ENCODE measurements around the gene NAA40. TPM values are rescaled to one million over a fixed set of nuclear protein-coding genes. Genes with fewer than 3 reads are reported as not detected.

Gene NAA40
- total and polyA plus RNA-seq, 2 of the 13 experiments (the other 11 are each of a cell fraction or from before 2014, with no cell fraction given), result 11.1 to 17.9 TPM

- peaks cover 7 to 17% of the 10 kb centered on the region in 2 experiments; a peak in 3 of 5 replicates for H3K36me3 ChIP-seq (replicated peaks in 1 of 2; ENCODE audit: control insufficient read depth in 1 of 2, insufficient read depth in 2 of 2, low read length in 2 of 2)
- in situ Hi-C loops (cut with HindIII; ENCODE audit: extremely low pct_ligation_motif_present, low pct_unique_long_range_greater_than_20kb) (loop anchor here (10.0 kb wide), 1 partner anchor 145 kb away; the partner anchor contains the start of gene ZFTA), intact Hi-C loops (cut with micrococcal nuclease; ENCODE audit: unreplicated experiment) (loop anchor here (10.0 kb wide), 1 partner anchor 145 kb away; the partner anchor contains the start of gene ZFTA)
- H4K20me1 ChIP-seq (ENCODE audit: insufficient read depth, low read length), result no peaks in the 10 kb centered on the region
- TF ChIP-seq ZNF24 (IDR thresholded peaks at IDR 0.05) (no peak), RBM22 (optimal IDR thresholded peaks at IDR 0.05; ENCODE audit: low read length) (peak; percentile 90), AGO1 (IDR thresholded peaks at IDR 0.05; ENCODE audit: low read depth, low read length, poor library complexity, severe bottlenecking) (peak; percentile 48), AGO2 (optimal IDR thresholded peaks at IDR 0.05; ENCODE audit: low read depth, low read length) (peak; percentile 68)
- H3K4me3 ChIP-seq (replicated peaks in 1 of 3; ENCODE audit: insufficient read depth in 1 of 3, low read depth in 2 of 3, low read length in 3 of 3), result no peak overlapping the region
- H3K27me3 ChIP-seq (ENCODE audit: control insufficient read depth in 1 of 2, insufficient read depth in 2 of 2, low read length in 2 of 2), result no peaks in the 10 kb centered on the region; a peak in 1 of 5 replicates
- ChIA-PET POLR2A (interaction anchor here (0.7 kb wide), 1 partner anchor 56 kb away, joined by 3 read pairs; no protein-coding TSS in a partner anchor), CTCF (ENCODE audit: low intra/inter-chr PET ratio, low total read pairs) (no interaction called here)
- no peak; the same call in 2 of the 3 replicates for ATAC-seq
- H3K4me1 ChIP-seq (ENCODE audit: insufficient read depth, low read length), result no peaks in the 10 kb centered on the region
- no peak overlapping the region for H3K4me2 ChIP-seq (ENCODE audit: low read depth, low read length)
- no peak overlapping the region for H2AFZ ChIP-seq (ENCODE audit: low read length)
- no peaks in the 10 kb centered on the region for H3K9me3 ChIP-seq (ENCODE audit: low read length)
- H3K9ac ChIP-seq (ENCODE audit: insufficient read depth, low read depth, low read length), result no peak overlapping the region
- WGBS (ENCODE audit: low lambda C conversion rate), result 96% methylated on average over 14 of the region's 24 CpGs
- no TSS peak for BruUV-seq (replicated peaks)
- no peak for DNase-seq (ENCODE audit: low spot score)
- H3K27ac ChIP-seq (ENCODE audit: extremely low read length, insufficient read depth, low read length), result no peak overlapping the region
- FAIRE-seq, result no peak
- H3K79me2 ChIP-seq (ENCODE audit: insufficient read depth, low read length), result no peaks in the 10 kb centered on the region
These were observed 29.0 kb upstream of the NAA40 start for GRCh38 chr11:63909591-63910506.

DNA sequence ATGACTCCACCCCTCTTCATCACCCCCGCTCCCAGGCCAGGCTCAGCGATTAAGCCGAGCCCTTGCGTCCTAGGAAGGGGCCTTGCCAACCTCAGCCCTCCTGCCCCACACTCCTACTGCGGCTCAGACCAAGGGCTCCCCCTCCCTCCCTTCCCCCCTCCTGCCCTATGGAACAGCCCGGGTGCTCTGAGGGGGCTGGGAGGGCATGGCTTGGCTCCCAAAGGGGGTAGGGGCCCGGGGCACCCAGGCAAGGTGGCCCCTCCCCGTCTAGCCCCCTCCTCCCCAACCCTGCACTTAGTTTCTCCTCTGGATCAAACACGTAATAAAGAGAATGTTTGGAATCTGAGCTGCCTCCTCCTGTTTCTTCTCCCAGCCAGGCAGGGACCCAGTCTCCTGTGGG is 28.1 kb upstream of the NAA40 start:
- ATAC-seq (no peak), DNase-seq (ENCODE audit: low spot score) (no peak), FAIRE-seq (no peak)
- no TSS peak for BruUV-seq (replicated peaks)
- intact Hi-C loops (cut with micrococcal nuclease; ENCODE audit: unreplicated experiment), result no loop called here
- Histone ChIP-seq H2AFZ (ENCODE audit: low read length) (no peak overlapping the region), H4K20me1 (ENCODE audit: insufficient read depth, low read length) (no peaks in the 10 kb centered on the region), H3K27ac (ENCODE audit: extremely low read length, insufficient read depth, low read length) (no peak overlapping the region), H3K36me3 (replicated peaks in 1 of 2; ENCODE audit: control insufficient read depth in 1 of 2, insufficient read depth in 2 of 2, low read length in 2 of 2) (peaks cover 6 to 17% of the 10 kb centered on the region in 2 experiments; a peak in 3 of 5 replicates), H3K4me2 (ENCODE audit: low read depth, low read length) (no peak overlapping the region), H3K4me3 (replicated peaks in 1 of 3; ENCODE audit: insufficient read depth in 1 of 3, low read depth in 2 of 3, low read length in 3 of 3) (no peak overlapping the region), H3K79me2 (ENCODE audit: insufficient read depth, low read length) (no peaks in the 10 kb centered on the region), H3K27me3 (ENCODE audit: control insufficient read depth in 1 of 2, insufficient read depth in 2 of 2, low read length in 2 of 2) (no peaks in the 10 kb centered on the region; a peak in 1 of 5 replicates), H3K9ac (ENCODE audit: insufficient read depth, low read depth, low read length) (no peak overlapping the region), H3K9me3 (ENCODE audit: low read length) (no peaks in the 10 kb centered on the region), H3K4me1 (ENCODE audit: insufficient read depth, low read length) (peaks cover 1% of the 10 kb centered on the region; the same call in 1 of the 2 replicates)
- CTCF ChIA-PET (ENCODE audit: low intra/inter-chr PET ratio, low total read pairs), result no interaction called here
- in situ Hi-C loops (cut with HindIII; ENCODE audit: extremely low pct_ligation_motif_present, low pct_unique_long_range_greater_than_20kb), result loop anchor here (10.0 kb wide), 1 partner anchor 146 kb away; the partner anchor contains the start of gene ZFTA
- WGBS (ENCODE audit: low lambda C conversion rate), result 92% methylated on average over 9 of the region's 9 CpGs
- POLR2A ChIA-PET, result interaction anchor here (1.4 kb wide), 1 partner anchor 77 kb away, joined by 3 read pairs; no protein-coding TSS in a partner anchor
- TF ChIP-seq PLSCR1 (CRISPR knock-in tag; IDR thresholded peaks at IDR 0.05; ENCODE audit: borderline replicate concordance), result no peak
- TF ChIP-seq SMAD1 (CRISPR knock-in tag; IDR thresholded peaks at IDR 0.05; ENCODE audit: borderline replicate concordance, low read depth), result no peak
- no peak for TF ChIP-seq ZNF597 (CRISPR knock-in tag; IDR thresholded peaks at IDR 0.05)
- no peak for TF ChIP-seq POLR2AphosphoS2 (IDR thresholded peaks at IDR 0.05; ENCODE audit: low read depth, low read length)
